ENCODE results near the gene TPRN.

GRCh38 chr9:137156567-137157375, 43.8 kb downstream of the TPRN start:
- TF ChIP-seq, protein P1, sequence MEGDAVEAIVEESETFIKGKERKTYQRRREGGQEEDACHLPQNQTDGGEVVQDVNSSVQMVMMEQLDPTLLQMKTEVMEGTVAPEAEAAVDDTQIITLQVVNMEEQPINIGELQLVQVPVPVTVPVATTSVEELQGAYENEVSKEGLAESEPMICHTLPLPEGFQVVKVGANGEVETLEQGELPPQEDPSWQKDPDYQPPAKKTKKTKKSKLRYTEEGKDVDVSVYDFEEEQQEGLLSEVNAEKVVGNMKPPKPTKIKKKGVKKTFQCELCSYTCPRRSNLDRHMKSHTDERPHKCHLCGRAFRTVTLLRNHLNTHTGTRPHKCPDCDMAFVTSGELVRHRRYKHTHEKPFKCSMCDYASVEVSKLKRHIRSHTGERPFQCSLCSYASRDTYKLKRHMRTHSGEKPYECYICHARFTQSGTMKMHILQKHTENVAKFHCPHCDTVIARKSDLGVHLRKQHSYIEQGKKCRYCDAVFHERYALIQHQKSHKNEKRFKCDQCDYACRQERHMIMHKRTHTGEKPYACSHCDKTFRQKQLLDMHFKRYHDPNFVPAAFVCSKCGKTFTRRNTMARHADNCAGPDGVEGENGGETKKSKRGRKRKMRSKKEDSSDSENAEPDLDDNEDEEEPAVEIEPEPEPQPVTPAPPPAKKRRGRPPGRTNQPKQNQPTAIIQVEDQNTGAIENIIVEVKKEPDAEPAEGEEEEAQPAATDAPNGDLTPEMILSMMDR (IDR thresholded peaks at IDR 0.05) = no peak
- peak; percentile 63 for TF ChIP-seq EZH2 (IDR thresholded peaks at IDR 0.05)

Measured in neural progenitor cell (in vitro differentiated cells).